ENCODE measurements around the gene QRICH1.

The QRICH1 gene

DNA sequence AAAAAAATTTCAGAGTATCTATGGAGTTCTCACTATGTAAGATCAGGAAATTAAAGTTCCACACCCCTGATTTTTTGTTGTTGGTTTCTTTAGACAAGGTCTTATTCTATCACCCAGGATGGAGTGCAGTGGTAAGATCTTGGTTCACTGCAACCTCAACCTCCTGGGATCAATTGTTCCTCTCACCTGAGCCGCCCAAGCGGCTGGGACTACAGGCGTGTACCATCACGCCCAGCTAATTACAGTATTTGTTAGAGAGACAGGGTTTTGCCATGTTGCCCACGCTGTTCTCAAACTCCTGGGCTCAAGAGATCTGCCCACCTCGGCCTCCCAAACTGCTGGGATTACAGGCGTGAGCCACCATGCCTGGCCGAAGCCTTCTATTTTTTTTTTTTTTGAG, 12.4 kb downstream of the QRICH1 start:
- no peak overlapping the region for H3K4me3 ChIP-seq (ENCODE audit: control insufficient read depth, low read depth, low read length)
- TF ChIP-seq, protein P1, sequence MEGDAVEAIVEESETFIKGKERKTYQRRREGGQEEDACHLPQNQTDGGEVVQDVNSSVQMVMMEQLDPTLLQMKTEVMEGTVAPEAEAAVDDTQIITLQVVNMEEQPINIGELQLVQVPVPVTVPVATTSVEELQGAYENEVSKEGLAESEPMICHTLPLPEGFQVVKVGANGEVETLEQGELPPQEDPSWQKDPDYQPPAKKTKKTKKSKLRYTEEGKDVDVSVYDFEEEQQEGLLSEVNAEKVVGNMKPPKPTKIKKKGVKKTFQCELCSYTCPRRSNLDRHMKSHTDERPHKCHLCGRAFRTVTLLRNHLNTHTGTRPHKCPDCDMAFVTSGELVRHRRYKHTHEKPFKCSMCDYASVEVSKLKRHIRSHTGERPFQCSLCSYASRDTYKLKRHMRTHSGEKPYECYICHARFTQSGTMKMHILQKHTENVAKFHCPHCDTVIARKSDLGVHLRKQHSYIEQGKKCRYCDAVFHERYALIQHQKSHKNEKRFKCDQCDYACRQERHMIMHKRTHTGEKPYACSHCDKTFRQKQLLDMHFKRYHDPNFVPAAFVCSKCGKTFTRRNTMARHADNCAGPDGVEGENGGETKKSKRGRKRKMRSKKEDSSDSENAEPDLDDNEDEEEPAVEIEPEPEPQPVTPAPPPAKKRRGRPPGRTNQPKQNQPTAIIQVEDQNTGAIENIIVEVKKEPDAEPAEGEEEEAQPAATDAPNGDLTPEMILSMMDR (conservative IDR thresholded peaks at IDR 0.05; ENCODE audit: control insufficient read depth, insufficient read depth, low read depth, low read length): no peak
- DNase-seq (ENCODE audit: low read depth): no peak

DNA sequence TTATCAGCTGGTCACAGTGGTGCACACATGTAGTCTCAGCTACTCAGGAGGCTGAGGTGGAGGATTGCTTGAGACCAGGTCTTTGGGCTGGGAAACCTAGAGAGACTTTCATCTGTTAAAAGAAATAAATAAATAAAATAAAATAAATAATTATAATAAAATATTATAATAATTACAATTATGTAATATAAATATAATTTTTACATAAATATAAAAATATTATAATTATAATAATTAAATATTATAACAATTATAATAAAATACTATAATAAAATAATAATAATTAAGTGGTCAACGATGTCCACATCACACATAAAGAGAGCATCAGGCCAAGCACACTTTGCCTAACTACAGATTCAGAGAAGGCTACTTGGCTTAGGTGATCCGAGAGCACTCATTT, 14.6 kb downstream of the QRICH1 start:
- no peak for DNase-seq (ENCODE audit: low read depth)
- TF ChIP-seq, protein P1 (conservative IDR thresholded peaks at IDR 0.05; ENCODE audit: control insufficient read depth, insufficient read depth, low read depth, low read length): no peak
- no peak overlapping the region for H3K4me3 ChIP-seq (ENCODE audit: control insufficient read depth, low read depth, low read length)

DNA sequence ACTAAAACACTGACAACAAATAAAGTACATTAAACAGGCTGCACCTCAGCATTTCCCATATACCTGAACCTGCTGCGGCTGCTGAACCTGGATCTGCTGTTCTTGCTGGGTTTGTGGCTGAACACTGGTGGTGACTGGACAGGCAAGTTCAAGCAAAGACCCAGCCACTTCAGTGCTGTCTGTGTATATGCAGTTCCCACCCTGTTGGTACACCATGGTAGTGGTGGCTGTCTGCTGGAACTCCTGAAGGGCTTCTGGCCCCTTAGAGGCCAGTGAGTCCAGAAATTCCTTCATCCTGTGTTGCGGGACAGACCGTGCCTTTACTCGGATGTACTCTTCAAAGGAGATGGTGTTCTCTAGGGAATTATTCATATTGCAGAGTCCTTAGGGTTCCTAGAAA, 17.2 kb downstream of the QRICH1 start:
- DNase-seq (ENCODE audit: low read depth): no peak
- TF ChIP-seq, protein P1 (conservative IDR thresholded peaks at IDR 0.05; ENCODE audit: control insufficient read depth, insufficient read depth, low read depth, low read length): no peak
- no peak overlapping the region for H3K4me3 ChIP-seq (ENCODE audit: control insufficient read depth, low read depth, low read length)

DNA sequence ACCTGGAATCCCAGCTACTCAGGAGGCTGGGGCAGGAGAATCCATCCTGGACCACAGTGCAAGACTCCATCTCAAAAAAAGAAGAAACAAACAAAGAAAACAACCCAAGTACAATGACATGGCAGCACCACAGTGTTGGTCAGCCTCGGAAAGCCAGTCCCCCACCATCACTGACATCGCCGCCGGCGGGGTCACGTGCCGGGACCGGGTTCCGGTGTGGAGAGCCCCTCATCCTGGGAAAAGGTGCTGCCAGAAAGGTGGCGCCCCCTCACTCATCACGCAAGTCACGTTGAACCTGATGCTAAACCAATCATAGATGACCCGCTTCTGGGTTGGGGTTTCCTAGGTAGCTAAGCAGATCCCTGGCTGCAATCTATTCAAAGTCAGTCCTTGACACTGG, 17.8 kb downstream of the QRICH1 start:
- H3K4me3 ChIP-seq (ENCODE audit: control insufficient read depth, low read depth, low read length): no peak overlapping the region
- TF ChIP-seq, protein P1 (conservative IDR thresholded peaks at IDR 0.05; ENCODE audit: control insufficient read depth, insufficient read depth, low read depth, low read length): no peak
- DNase-seq (ENCODE audit: low read depth): no peak

DNA sequence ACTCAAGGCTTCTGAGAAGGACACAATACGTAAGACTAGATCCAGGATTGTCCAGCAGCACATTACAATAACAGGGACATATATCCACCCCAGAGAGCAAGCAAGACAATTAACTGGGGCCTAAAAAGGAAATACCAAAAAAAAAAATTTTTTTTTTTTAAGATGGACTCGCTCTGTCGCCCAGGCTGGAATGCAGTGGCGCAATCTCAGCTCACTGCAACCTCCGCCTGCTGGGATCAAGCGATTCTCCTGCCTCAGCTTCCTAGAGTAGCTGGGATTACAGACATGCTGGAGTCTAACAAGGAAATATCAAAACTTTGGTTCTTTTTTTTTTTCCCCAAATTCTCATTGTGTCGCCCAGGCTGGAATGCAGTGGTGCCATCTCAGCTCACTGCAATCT, 35.9 kb downstream of the QRICH1 start:
- no peak overlapping the region for H3K4me3 ChIP-seq (ENCODE audit: control insufficient read depth, low read depth, low read length)
- TF ChIP-seq, protein P1 (conservative IDR thresholded peaks at IDR 0.05; ENCODE audit: control insufficient read depth, insufficient read depth, low read depth, low read length): no peak
- DNase-seq (ENCODE audit: low read depth): no peak

DNA sequence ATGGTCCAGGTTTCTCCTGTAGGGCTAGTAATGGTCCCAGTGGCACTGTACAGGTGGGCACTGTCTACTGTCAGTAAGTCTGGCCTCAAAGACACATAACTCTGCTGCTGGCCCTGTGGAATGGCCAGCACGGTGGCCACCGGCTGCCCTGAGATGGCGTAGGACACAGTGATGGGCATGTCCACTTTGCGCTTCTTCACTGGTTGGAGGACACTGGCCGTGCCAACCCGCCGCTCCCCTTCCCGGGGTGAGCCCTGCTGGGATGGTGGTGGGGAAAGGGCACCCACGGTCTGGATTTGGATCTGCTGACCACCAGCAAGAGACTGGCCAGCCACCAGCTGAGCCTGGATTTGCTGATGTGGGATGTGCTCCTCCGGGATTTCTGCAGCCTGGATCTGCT, 36.6 kb downstream of the QRICH1 start:
- TF ChIP-seq, protein P1 (conservative IDR thresholded peaks at IDR 0.05; ENCODE audit: control insufficient read depth, insufficient read depth, low read depth, low read length): no peak
- no peak overlapping the region for H3K4me3 ChIP-seq (ENCODE audit: control insufficient read depth, low read depth, low read length)
- no peak for DNase-seq (ENCODE audit: low read depth)

DNA sequence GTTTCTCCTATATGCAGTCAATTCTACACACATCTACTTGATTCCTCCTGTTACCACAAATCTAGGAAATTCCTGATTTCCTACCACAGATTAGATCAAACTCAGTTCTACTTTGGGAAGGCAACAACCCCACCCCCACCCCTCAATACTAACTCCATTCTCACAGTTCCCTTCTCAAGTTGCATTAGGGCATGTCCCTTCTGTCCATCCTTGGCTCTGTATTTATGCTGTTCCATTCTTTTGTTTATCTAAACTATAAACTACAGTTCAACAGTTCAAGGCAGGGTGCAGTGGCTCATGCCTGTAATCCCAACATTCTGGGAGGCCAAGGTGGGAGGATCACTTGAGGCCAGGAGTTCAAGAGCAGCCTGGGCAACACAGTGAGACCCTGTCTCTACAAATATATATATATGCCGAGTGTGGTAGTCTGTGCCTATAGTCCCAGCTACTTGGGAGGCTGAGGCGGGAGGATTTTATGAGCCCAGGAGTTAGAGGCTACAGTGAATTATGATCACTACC, 39.5 kb downstream of the QRICH1 start:
- no peak for DNase-seq (ENCODE audit: low read depth)
- TF ChIP-seq, protein P1 (conservative IDR thresholded peaks at IDR 0.05; ENCODE audit: control insufficient read depth, insufficient read depth, low read depth, low read length): no peak

More for the DNA sequence above, 39.5 kb downstream of the QRICH1 start:
- H3K4me3 ChIP-seq (ENCODE audit: control insufficient read depth, low read depth, low read length): no peak overlapping the region
